Stimulated activated CD4-positive, alpha-beta T cell treated with anti-CD3 and anti-CD28 coated beads, Interleukin-12 subunit alpha, Interleukin-12 subunit beta, amount 100 ng/mL, for 48 hours (primary cell): ENCODE data around the gene SLC24A5.

Source experiments
- DNase-seq, 3 donors: peaks; one replicate each; pipeline ENCODE4 v3.0.0-alpha.2; 2020; ENCODE audit warnings: low read depth in 2 of 3, low spot score in 1 of 3

SLC24A5 gene

GRCh38 chr15:48120745-48121144 lies at the start of gene SLC24A5:
Gene SLC24A5 (plus strand): TSS chr15:48120990. CDS start chr15:48121045, 55 bp downstream.
- DNase-seq, result no peak

- DNase-seq, result no peak
Measured at GRCh38 chr15:48072941-48073340, 47.8 kb upstream of the SLC24A5 start.

GRCh38 chr15:48073881-48074280 lies 46.9 kb upstream of the SLC24A5 start:
- no peak for DNase-seq

- no peak for DNase-seq
Measured at GRCh38 chr15:48076454-48076853, 44.3 kb upstream of the SLC24A5 start.

GRCh38 chr15:48077616-48078184 lies 43.1 kb upstream of the SLC24A5 start:
- DNase-seq, result no peak

- no peak for DNase-seq
Measured at GRCh38 chr15:48084759-48085590, 35.8 kb upstream of the SLC24A5 start.

- DNase-seq, result no peak
Measured at GRCh38 chr15:48085591-48085930, 35.2 kb upstream of the SLC24A5 start.

- DNase-seq, result no peak
Measured at GRCh38 chr15:48086133-48086532, 34.7 kb upstream of the SLC24A5 start.

GRCh38 chr15:48086576-48086975 lies 34.2 kb upstream of the SLC24A5 start:
- DNase-seq, result no peak

- no peak for DNase-seq
Measured at GRCh38 chr15:48087844-48088243, 32.9 kb upstream of the SLC24A5 start.

- no peak for DNase-seq
Measured at GRCh38 chr15:48089702-48090101, 31.1 kb upstream of the SLC24A5 start.

GRCh38 chr15:48090115-48090514 lies 30.7 kb upstream of the SLC24A5 start:
- DNase-seq, result no peak

- no peak for DNase-seq
Measured at GRCh38 chr15:48090666-48091065, 30.1 kb upstream of the SLC24A5 start.

GRCh38 chr15:48091522-48091921 lies 29.3 kb upstream of the SLC24A5 start:
- no peak for DNase-seq

- DNase-seq, result no peak
Measured at GRCh38 chr15:48096355-48096786, 24.4 kb upstream of the SLC24A5 start.

- DNase-seq, result no peak
Measured at GRCh38 chr15:48096813-48097212, 24.0 kb upstream of the SLC24A5 start.

GRCh38 chr15:48097264-48097663 lies 23.5 kb upstream of the SLC24A5 start:
- no peak for DNase-seq

- no peak for DNase-seq
Measured at GRCh38 chr15:48101376-48101961, 19.3 kb upstream of the SLC24A5 start.

- no peak for DNase-seq
Measured at GRCh38 chr15:48102167-48102566, 18.6 kb upstream of the SLC24A5 start.

GRCh38 chr15:48103647-48104046 lies 17.1 kb upstream of the SLC24A5 start:
- no peak for DNase-seq

GRCh38 chr15:48105936-48106335 lies 14.9 kb upstream of the SLC24A5 start:
- DNase-seq, result no peak

GRCh38 chr15:48109212-48109611 lies 11.6 kb upstream of the SLC24A5 start:
- DNase-seq, result no peak
